Gastrocnemius medialis (tissue), 4 donors: ENCODE data around the gene GNB1. TPM values are rescaled to one million over a fixed set of nuclear protein-coding genes. Genes with fewer than 3 reads are reported as not detected.

ENCODE experiments used
- ATAC-seq, 2 donors: fragments of 150-250 bp; one replicate each; pipeline ENCODE4 v1.9.1; 2016
- DNase-seq, 2 donors: peaks; one replicate each; pipeline ENCODE4 v3.0.0-alpha.2; 2019
- H3K27ac ChIP-seq, 4 donors: fragments of 200-600 bp; sonication (generic); 1 replicate in 1 of 4; 2 replicates in 3 of 4; pipeline ENCODE4 v1.5.1; 2016 to 2018; ENCODE audit warnings: mild to moderate bottlenecking in 2 of 4, moderate library complexity in 1 of 4
- H3K27me3 ChIP-seq, 3 donors: fragments of 200-600 bp; sonication (generic) in 2 of 3; 1 replicate in 1 of 3; 2 replicates in 2 of 3; pipeline versions ENCODE4 v1.5.1 to v1.6.0; 2016 to 2019; ENCODE audit warnings: mild to moderate bottlenecking in 1 of 3, moderate library complexity in 1 of 3
- H3K36me3 ChIP-seq, 2 donors: fragments of 200-600 bp; sonication (generic) in 1 of 2; one replicate each; pipeline ENCODE4 v1.5.1; 2017 to 2018
- H3K4me1 ChIP-seq, 2 donors: fragments of 200-600 bp; sonication (generic) in 1 of 2; one replicate each; pipeline ENCODE4 v1.5.1; 2016 to 2017; ENCODE audit warnings: mild to moderate bottlenecking in 2 of 2
- H3K4me3 ChIP-seq, 4 donors: fragments of 200-600 bp; sonication (generic) in 3 of 4; 1 replicate in 1 of 4; 2 replicates in 3 of 4; pipeline ENCODE4 v1.5.1; 2016 to 2019; ENCODE audit warnings: mild to moderate bottlenecking in 2 of 4
- H3K9me3 ChIP-seq, 3 donors: fragments of 200-600 bp; sonication (generic) in 2 of 3; 1 replicate in 1 of 3; 2 replicates in 2 of 3; pipeline ENCODE4 v1.5.1; 2016 to 2019
- POLR2A ChIP-seq, 2 donors: fragments of 450-650 bp; IDR thresholded peaks; one replicate each; pipeline ENCODE4 v1.6.1; 2017; ENCODE audit warnings: antibody characterized with exemption in 2 of 2, mild to moderate bottlenecking in 2 of 2, moderate library complexity in 2 of 2
- in situ Hi-C, 4 donors: fragments of 200-750 bp; cut with MboI; loops; one replicate each; pipeline versions ENCODE4 v1.15.0 to v1.8.0; 2017; ENCODE audit warnings: low sequenced_read_pairs in 4 of 4
- intact Hi-C: fragments of 100-400 bp; cut with DNase I; formaldehyde crosslinking; loops from one replicate; pipeline ENCODE4 v1.15.1; 2023; ENCODE audit warnings: low total_unique reads
- total RNA-seq, 4 donors: library from RNA; depleted of rRNA; stranded (reverse); fragments of >200 nt; gene quantifications; one replicate each; pipeline versions ENCODE4 v1.1.0 to v1.2.3, GENCODE V29; 2016
- TF ChIP-seq, protein P1 (sequence below), 5 experiments: fragments of 450-650 bp in 3 of 5; fragments of 200-600 bp in 2 of 5; sonication (generic) in 2 of 5; IDR thresholded peaks in 4 of 5; conservative IDR thresholded peaks in 1 of 5; 1 replicate in 4 of 5; 2 replicates in 1 of 5; pipeline ENCODE4 v1.5.1; 2016 to 2019; ENCODE audit warnings: antibody characterized with exemption in 5 of 5, mild to moderate bottlenecking in 3 of 5, moderate library complexity in 3 of 5

The GNB1 gene
- total RNA-seq, 4 donors from 2014 or later = 29.9 to 44.1 (median 37.2) TPM

DNA sequence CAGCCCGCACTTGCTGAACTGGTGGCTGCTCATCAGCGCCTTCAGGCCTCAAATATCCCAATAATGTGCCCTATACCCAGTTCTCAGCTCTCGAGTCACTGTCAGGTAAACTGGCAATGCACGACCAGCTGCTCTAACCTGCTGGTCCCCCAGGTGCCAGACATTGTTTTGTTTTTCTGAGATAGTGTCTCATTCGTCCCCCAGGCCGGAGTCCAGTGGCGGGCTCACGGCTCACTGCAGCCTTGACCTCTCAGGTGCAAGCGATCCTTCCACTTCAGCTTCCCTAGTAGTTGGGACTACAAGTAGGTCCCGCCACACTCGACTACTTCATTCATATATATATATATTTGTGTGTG lies 111.6 kb downstream of the GNB1 start:
- no peak for DNase-seq
- no peaks in the 10 kb centered on the region for H3K9me3 ChIP-seq
- ATAC-seq = no peak
- H3K4me1 ChIP-seq = peaks cover 47 to 64% of the 10 kb centered on the region in 2 donors
- H3K36me3 ChIP-seq = no peaks in the 10 kb centered on the region
- in situ Hi-C loops = no loop called here
- intact Hi-C loops = no loop called here
- peak overlapping the region in 3 of 4 donors; percentile 79 to 95 (median 92) for H3K4me3 ChIP-seq
- H3K27me3 ChIP-seq = no peaks in the 10 kb centered on the region
- peak overlapping the region; percentile 59 to 99 (median 94) for H3K27ac ChIP-seq
- no peak for TF ChIP-seq POLR2A (IDR thresholded peaks at IDR 0.05)
- TF ChIP-seq, protein P1, sequence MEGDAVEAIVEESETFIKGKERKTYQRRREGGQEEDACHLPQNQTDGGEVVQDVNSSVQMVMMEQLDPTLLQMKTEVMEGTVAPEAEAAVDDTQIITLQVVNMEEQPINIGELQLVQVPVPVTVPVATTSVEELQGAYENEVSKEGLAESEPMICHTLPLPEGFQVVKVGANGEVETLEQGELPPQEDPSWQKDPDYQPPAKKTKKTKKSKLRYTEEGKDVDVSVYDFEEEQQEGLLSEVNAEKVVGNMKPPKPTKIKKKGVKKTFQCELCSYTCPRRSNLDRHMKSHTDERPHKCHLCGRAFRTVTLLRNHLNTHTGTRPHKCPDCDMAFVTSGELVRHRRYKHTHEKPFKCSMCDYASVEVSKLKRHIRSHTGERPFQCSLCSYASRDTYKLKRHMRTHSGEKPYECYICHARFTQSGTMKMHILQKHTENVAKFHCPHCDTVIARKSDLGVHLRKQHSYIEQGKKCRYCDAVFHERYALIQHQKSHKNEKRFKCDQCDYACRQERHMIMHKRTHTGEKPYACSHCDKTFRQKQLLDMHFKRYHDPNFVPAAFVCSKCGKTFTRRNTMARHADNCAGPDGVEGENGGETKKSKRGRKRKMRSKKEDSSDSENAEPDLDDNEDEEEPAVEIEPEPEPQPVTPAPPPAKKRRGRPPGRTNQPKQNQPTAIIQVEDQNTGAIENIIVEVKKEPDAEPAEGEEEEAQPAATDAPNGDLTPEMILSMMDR (IDR thresholded peaks at IDR 0.05 in 4 of 5, conservative IDR thresholded peaks at IDR 0.05 in 1 of 5) = no peak

GRCh38 chr1:1778663-1779319 lies 112.1 kb downstream of the GNB1 start:
- intact Hi-C loops (loop anchor here (1.0 kb wide), 2 partner anchors 23 to 113 kb away; partner anchors contain the start of gene GNB1), in situ Hi-C loops (no loop called here)
- Histone ChIP-seq H3K4me3 (peak overlapping the region; percentile 56 to 95 (median 86)), H3K36me3 (no peaks in the 10 kb centered on the region), H3K27me3 (no peaks in the 10 kb centered on the region), H3K9me3 (no peaks in the 10 kb centered on the region), H3K27ac (peak overlapping the region; percentile 59 to 99 (median 94)), H3K4me1 (peaks cover 47 to 65% of the 10 kb centered on the region in 2 donors)
- peak in 1 of 2 donors; percentile 61 for DNase-seq
- ATAC-seq = peak; percentile 27 to 39
- TF ChIP-seq POLR2A (IDR thresholded peaks at IDR 0.05) = no peak
- TF ChIP-seq, protein P1 (IDR thresholded peaks at IDR 0.05 in 4 of 5, conservative IDR thresholded peaks at IDR 0.05 in 1 of 5) = peak in 1 of 5 experiments; percentile 26

DNA sequence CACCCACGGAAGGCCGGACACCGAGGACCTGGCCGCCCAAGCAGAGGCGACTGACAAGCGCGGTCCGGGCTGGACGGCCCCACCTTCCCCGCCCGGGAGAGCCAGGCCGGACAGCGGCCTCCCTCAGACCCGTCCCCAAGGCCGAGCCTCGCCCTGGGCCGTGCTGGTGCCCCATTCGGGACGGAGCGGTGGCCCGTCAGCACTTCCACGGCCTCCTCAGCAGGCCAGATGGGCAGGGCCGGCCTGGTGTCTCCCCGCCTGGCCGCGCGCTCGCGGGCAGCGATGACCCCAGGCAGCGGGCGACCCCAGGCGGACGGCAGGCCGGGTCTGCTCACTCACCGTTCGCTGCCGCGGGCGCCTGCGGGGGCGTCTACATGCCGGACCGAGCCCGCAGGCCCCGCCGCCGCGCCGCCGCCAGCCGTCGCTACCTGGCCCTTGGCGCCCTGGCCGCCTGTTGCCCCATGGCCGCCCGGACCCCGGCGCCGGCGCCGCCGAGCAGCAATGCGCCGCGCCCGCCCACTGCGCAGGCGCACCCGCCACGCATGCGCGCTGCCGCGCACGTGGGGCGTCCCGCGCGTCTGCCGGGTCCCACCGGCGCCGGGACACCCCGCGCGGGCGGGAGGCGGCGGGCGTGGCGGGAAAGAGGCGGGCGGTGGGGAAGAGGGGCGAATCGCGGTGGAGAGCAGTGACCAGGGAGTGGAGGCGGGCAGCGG lies 112.8 kb downstream of the GNB1 start, which contains the start of gene NADK:
TSS of gene NADK (minus strand) at position 521 of the 713 bp plus-strand sequence. CDS start 13,064 bp downstream, outside the sequence.
- Histone ChIP-seq H3K4me3 (peak within 1 kb of the TSS; percentile 79 to 95 (median 86)), H3K36me3 (no peaks in the 10 kb centered on the region), H3K4me1 (peaks cover 47 to 62% of the 10 kb centered on the region in 2 donors), H3K27ac (peak within 1 kb of the TSS; percentile 89 to 99 (median 94)), H3K9me3 (no peaks in the 10 kb centered on the region), H3K27me3 (no peaks in the 10 kb centered on the region)
- TF ChIP-seq, protein P1 (IDR thresholded peaks at IDR 0.05 in 4 of 5, conservative IDR thresholded peaks at IDR 0.05 in 1 of 5) = peak in 1 of 5 experiments; percentile 24
- TF ChIP-seq POLR2A (IDR thresholded peaks at IDR 0.05) = peak; percentile 78 to 84
- peak in 1 of 2 donors; percentile 59 for DNase-seq
- intact Hi-C loops (loop anchor here (1.0 to 2.0 kb wide), 3 partner anchors 23 to 131 kb away; partner anchors contain the start of gene GNB1), in situ Hi-C loops (no loop called here)
- ATAC-seq = peak; percentile 82 to 83

- no peak for TF ChIP-seq POLR2A (IDR thresholded peaks at IDR 0.05)
- TF ChIP-seq, protein P1 (IDR thresholded peaks at IDR 0.05 in 4 of 5, conservative IDR thresholded peaks at IDR 0.05 in 1 of 5) = no peak
- intact Hi-C loops = loop anchor here (2.0 kb wide), 1 partner anchor 131 kb away; no protein-coding TSS in a partner anchor
- peak overlapping the region; percentile 79 to 95 (median 86) for H3K4me3 ChIP-seq
- peaks cover 45 to 56% of the 10 kb centered on the region in 2 donors for H3K4me1 ChIP-seq
- no peaks in the 10 kb centered on the region for H3K27me3 ChIP-seq
- DNase-seq = peak in 1 of 2 donors; percentile 61
- no peaks in the 10 kb centered on the region for H3K9me3 ChIP-seq
- ATAC-seq = peak; percentile 50 to 63
- in situ Hi-C loops = no loop called here
- H3K27ac ChIP-seq = peak overlapping the region; percentile 89 to 99 (median 94)
- peaks cover 0 to 3% of the 10 kb centered on the region in 2 donors for H3K36me3 ChIP-seq
Observed at GRCh38 chr1:1777583-1777899, 113.3 kb downstream of the GNB1 start.
